HCT116 (cell line): Measurements from ENCODE around the gene DTNB.

Source experiments
- CTCF ChIP-seq, 3 experiments: fragments of 200-600 bp in 1 of 3; sonication (generic) in 1 of 3; IDR thresholded peaks in 2 of 3; conservative IDR thresholded peaks in 1 of 3; 2 replicates each; pipeline ENCODE4 v1.5.1; 2012 to 2017; ENCODE audit warnings: low read depth in 2 of 3, low read length in 2 of 3, antibody characterized with exemption in 1 of 3, borderline replicate concordance in 1 of 3, control low read depth in 1 of 3, mild to moderate bottlenecking in 1 of 3, mixed read lengths in 1 of 3, mixed run types in 1 of 3, moderate library complexity in 1 of 3; ENCODE audit not compliant: insufficient read depth in 1 of 3
- EGR1 ChIP-seq: IDR thresholded peaks from 2 replicates; pipeline ENCODE4 v1.6.1; 2012; ENCODE audit warnings: low read depth
- EZH2 ChIP-seq: fragments of 200-600 bp; sonication (generic); IDR thresholded peaks from 2 replicates; pipeline ENCODE4 v1.6.1; 2017; ENCODE audit warnings: antibody characterized with exemption, mixed run types
- POLR2A ChIP-seq: IDR thresholded peaks from 2 replicates; pipeline ENCODE4 v1.7.0; 2011; ENCODE audit warnings: borderline replicate concordance; ENCODE audit not compliant: insufficient read depth, insufficient read length; ENCODE audit errors: extremely low read depth
- RAD21 ChIP-seq: IDR thresholded peaks from 2 replicates; pipeline ENCODE4 v1.6.1; 2012; ENCODE audit warnings: low read depth, mild to moderate bottlenecking
- SP1 ChIP-seq: IDR thresholded peaks from 2 replicates; pipeline ENCODE4 v1.6.1; 2012; ENCODE audit warnings: low read depth
- YY1 ChIP-seq: IDR thresholded peaks from 2 replicates; pipeline ENCODE4 v1.6.1; 2011; ENCODE audit warnings: low read length, low read depth, moderate library complexity, mild to moderate bottlenecking; ENCODE audit not compliant: insufficient replicate concordance; ENCODE audit errors: extremely low read depth
- TF ChIP-seq, protein P1 (sequence below): IDR thresholded peaks from 2 replicates; pipeline ENCODE4 v1.6.1; 2012; ENCODE audit warnings: low read depth

DNA sequence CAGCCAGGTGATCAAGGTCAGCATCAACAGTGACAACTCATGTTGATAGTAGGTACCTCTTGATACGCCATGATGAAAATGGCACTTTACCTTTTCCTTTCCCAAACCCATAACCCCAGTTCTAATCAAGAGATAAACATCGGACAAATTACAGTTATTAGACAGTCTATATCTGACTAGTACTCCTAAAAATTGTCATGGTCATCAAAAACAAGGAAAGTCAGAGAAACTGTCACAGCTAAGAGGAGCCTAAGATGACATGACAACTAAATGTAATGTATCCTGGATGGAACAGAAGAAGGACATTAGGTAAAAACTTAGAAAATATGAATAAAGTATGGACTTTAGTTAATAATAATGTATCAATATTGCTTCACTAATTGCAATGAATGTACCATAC, 234.6 kb downstream of the DTNB start:
- TF ChIP-seq RAD21 (no peak), CTCF (IDR thresholded peaks at IDR 0.05 in 2 of 3, conservative IDR thresholded peaks at IDR 0.05 in 1 of 3; ENCODE audit: borderline replicate concordance in 1 of 3, insufficient read depth in 1 of 3, low read depth in 2 of 3, low read length in 2 of 3) (no peak), EZH2 (no peak), SP1 (no peak), POLR2A (no peak), EGR1 (no peak), YY1 (no peak)
- TF ChIP-seq, protein P1, sequence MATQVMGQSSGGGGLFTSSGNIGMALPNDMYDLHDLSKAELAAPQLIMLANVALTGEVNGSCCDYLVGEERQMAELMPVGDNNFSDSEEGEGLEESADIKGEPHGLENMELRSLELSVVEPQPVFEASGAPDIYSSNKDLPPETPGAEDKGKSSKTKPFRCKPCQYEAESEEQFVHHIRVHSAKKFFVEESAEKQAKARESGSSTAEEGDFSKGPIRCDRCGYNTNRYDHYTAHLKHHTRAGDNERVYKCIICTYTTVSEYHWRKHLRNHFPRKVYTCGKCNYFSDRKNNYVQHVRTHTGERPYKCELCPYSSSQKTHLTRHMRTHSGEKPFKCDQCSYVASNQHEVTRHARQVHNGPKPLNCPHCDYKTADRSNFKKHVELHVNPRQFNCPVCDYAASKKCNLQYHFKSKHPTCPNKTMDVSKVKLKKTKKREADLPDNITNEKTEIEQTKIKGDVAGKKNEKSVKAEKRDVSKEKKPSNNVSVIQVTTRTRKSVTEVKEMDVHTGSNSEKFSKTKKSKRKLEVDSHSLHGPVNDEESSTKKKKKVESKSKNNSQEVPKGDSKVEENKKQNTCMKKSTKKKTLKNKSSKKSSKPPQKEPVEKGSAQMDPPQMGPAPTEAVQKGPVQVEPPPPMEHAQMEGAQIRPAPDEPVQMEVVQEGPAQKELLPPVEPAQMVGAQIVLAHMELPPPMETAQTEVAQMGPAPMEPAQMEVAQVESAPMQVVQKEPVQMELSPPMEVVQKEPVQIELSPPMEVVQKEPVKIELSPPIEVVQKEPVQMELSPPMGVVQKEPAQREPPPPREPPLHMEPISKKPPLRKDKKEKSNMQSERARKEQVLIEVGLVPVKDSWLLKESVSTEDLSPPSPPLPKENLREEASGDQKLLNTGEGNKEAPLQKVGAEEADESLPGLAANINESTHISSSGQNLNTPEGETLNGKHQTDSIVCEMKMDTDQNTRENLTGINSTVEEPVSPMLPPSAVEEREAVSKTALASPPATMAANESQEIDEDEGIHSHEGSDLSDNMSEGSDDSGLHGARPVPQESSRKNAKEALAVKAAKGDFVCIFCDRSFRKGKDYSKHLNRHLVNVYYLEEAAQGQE = no peak
